H1 (cell line): ENCODE measurements around the gene OR11H6. TPM values are rescaled to one million over a fixed set of nuclear protein-coding genes. Genes with fewer than 3 reads are reported as not detected.

Experiments used
- BRCA1 ChIP-seq: IDR thresholded peaks from 2 replicates; pipeline ENCODE4 v1.6.1; 2012; ENCODE audit warnings: low read depth, low read length, improper control_type of control experiment
- CHD1 ChIP-seq: IDR thresholded peaks from 2 replicates; pipeline ENCODE4 v1.6.1; 2012; ENCODE audit warnings: low read depth, low read length, improper control_type of control experiment
- KDM5A ChIP-seq: fragments of 200-600 bp; IDR thresholded peaks from 2 replicates; pipeline ENCODE4 v1.7.1; 2012; ENCODE audit warnings: mild to moderate bottlenecking, low read length, inconsistent platforms, mixed read lengths
- SAP30 ChIP-seq: fragments of 300-600 bp; sonication (generic); IDR thresholded peaks from 2 replicates; pipeline ENCODE4 v1.7.1; 2012; ENCODE audit warnings: low read length, moderate library complexity, mild to moderate bottlenecking, inconsistent platforms; ENCODE audit not compliant: insufficient read depth, insufficient replicate concordance
- TAF7 ChIP-seq: optimal IDR thresholded peaks from 2 replicates; pipeline ENCODE3; 2011; ENCODE audit warnings: low read depth, mild to moderate bottlenecking, inconsistent platforms, low read length, moderate library complexity, borderline replicate concordance
- polyA plus RNA-seq, 7 experiments: library from polyadenylated mRNA; depleted of rRNA in 3 of 7; stranded (reverse) in 5 of 7; unstranded in 2 of 7; fragments of >200 nt in 5 of 7; fragments of 200-250 nt in 2 of 7; gene quantifications; 1 replicate in 5 of 7; 2 replicates in 1 of 7; 4 replicates in 1 of 7; pipeline versions ENCODE4 v1.2.1 to v1.2.3, GENCODE V29; 2011 to 2013; ENCODE audit warnings: missing spikeins in 2 of 7, mixed read lengths in 2 of 7
- total RNA-seq: library from RNA; stranded (reverse); fragmentation: NEBNext Ultra II Directional; extraction: Animal tissue kit (Norgen Biotek cat#: 25700); gene quantifications from 2 replicates; pipeline ENCODE4 v1.2.1, GENCODE V29; 2021

Gene OR11H6
- total and polyA plus RNA-seq, 2 of the 8 experiments (the other 6 are each of a cell fraction or from before 2014, with no cell fraction given): not detected

DNA sequence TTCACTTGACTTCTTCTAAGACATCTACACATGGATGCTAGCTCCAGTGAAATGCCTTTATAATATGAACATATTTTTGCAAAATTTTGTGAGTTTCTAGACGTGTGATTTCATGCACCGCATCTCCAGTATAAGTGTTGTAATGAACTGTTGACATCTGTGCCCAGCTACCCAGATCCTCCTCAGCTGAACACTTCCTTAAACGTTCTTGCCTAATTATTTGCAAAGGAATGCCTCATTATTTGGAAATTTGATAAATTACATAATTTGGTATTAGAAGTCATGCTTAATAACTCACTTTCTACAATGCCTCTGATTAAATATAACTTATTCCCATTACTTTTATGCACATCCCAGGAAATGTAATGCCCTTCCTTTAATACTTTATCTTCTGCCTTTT lies 18.8 kb upstream of the OR11H6 start (continued):
- TF ChIP-seq CHD1: no peak
- no peak for TF ChIP-seq KDM5A
- no peak for TF ChIP-seq TAF7
- no peak for TF ChIP-seq BRCA1
- no peak for TF ChIP-seq SAP30
